HEK293 (cell line): ENCODE results near the gene ABCB11.

ENCODE experiments used
- CTCF ChIA-PET: fragments of 350-600 bp; formaldehyde crosslinking; extraction: SDS; loops from one replicate; lab custom pipeline; 2021; ENCODE audit warnings: antibody characterized with exemption; lab: Yijun Ruan, JAX
- POLR2A ChIA-PET: fragments of 300-600 bp; formaldehyde crosslinking; extraction: SDS; loops from one replicate; lab custom pipeline; 2020; ENCODE audit warnings: antibody characterized with exemption, inconsistent platforms; lab: Yijun Ruan, JAX
- H3K27ac ChIP-seq: fragments of 200-500 bp; sonication (Bioruptor generic); 2 replicates; pipeline ENCODE4 v1.5.1; 2014; ENCODE audit warnings: low read depth, low read length, control low read depth, inconsistent platforms; ENCODE audit errors: extremely low read depth
- H3K36me3 ChIP-seq, 2 experiments: fragments of 200-500 bp in 1 of 2; sonication (Bioruptor generic) in 1 of 2; 1 replicate in 1 of 2; 2 replicates in 1 of 2; pipeline ENCODE4 v1.5.1; 2014 to 2017; ENCODE audit warnings: inconsistent platforms in 2 of 2, low read length in 2 of 2; ENCODE audit not compliant: control insufficient read depth in 2 of 2, insufficient read depth in 1 of 2
- H3K4me1 ChIP-seq: fragments of 200-500 bp; sonication (Bioruptor generic); 2 replicates; pipeline ENCODE4 v1.5.1; 2014; ENCODE audit warnings: mild to moderate bottlenecking, low read length, inconsistent platforms; ENCODE audit not compliant: control insufficient read depth, insufficient read depth
- H3K4me3 ChIP-seq: 2 replicates; pipeline ENCODE4 v1.5.1; 2011; ENCODE audit warnings: low read depth, mild to moderate bottlenecking, control low read depth, low read length, moderate library complexity
- H3K9me3 ChIP-seq: fragments of 200-500 bp; sonication (Bioruptor generic); 2 replicates; pipeline ENCODE4 v1.5.1; 2014; ENCODE audit warnings: low read depth, low read length, inconsistent platforms; ENCODE audit not compliant: control insufficient read depth, insufficient read depth
- BCL6B ChIP-seq: fragments of 450-650 bp; formaldehyde crosslinking; IDR thresholded peaks from 2 replicates; pipeline ENCODE4 v1.5.1; 2017; ENCODE audit warnings: missing biosample characterization, missing genetic modification characterization
- CTCF ChIP-seq: fragments of 450-650 bp; formaldehyde crosslinking; IDR thresholded peaks from 2 replicates; pipeline ENCODE4 v1.5.1; 2016; ENCODE audit warnings: missing biosample characterization, missing genetic modification characterization
- HOXC10 ChIP-seq: sonication (generic); formaldehyde crosslinking; IDR thresholded peaks from 2 replicates; pipeline ENCODE4 v1.8.1; 2023; ENCODE audit warnings: mild to moderate bottlenecking, missing genetic modification reagents
- PRDM2 ChIP-seq: fragments of 450-650 bp; formaldehyde crosslinking; IDR thresholded peaks from 2 replicates; pipeline ENCODE4 v1.5.1; 2016; ENCODE audit warnings: missing biosample characterization, missing genetic modification characterization, borderline replicate concordance
- SCRT2 ChIP-seq: fragments of 450-650 bp; formaldehyde crosslinking; IDR thresholded peaks from 2 replicates; pipeline ENCODE4 v1.5.1; 2016; ENCODE audit warnings: missing biosample characterization, missing genetic modification characterization
- SETDB1 ChIP-seq: IDR thresholded peaks from one replicate; pipeline ENCODE4 v1.6.1; 2017; ENCODE audit warnings: mild to moderate bottlenecking, low read length, moderate library complexity, mixed read lengths; ENCODE audit not compliant: insufficient read length
- ZBTB26 ChIP-seq: fragments of 450-650 bp; formaldehyde crosslinking; optimal IDR thresholded peaks from 2 replicates; pipeline ENCODE3; 2016; ENCODE audit warnings: missing biosample characterization, mild to moderate bottlenecking, missing genetic modification characterization
- ZBTB44 ChIP-seq: fragments of 450-650 bp; IDR thresholded peaks from 2 replicates; pipeline ENCODE4 v1.5.1; 2018; ENCODE audit warnings: missing biosample characterization, mild to moderate bottlenecking, missing genetic modification characterization
- ZBTB8A ChIP-seq: fragments of 450-650 bp; formaldehyde crosslinking; IDR thresholded peaks from 2 replicates; pipeline ENCODE4 v1.5.1; 2016; ENCODE audit warnings: missing biosample characterization, missing genetic modification characterization
- ZNF26 ChIP-seq: fragments of 450-650 bp; formaldehyde crosslinking; IDR thresholded peaks from 2 replicates; pipeline ENCODE4 v1.5.1; 2016; ENCODE audit warnings: missing biosample characterization, missing genetic modification characterization
- ZNF350 ChIP-seq: fragments of 450-650 bp; formaldehyde crosslinking; IDR thresholded peaks from 2 replicates; pipeline ENCODE4 v1.5.0; 2017; ENCODE audit warnings: missing biosample characterization, mild to moderate bottlenecking, missing genetic modification characterization
- ZNF362 ChIP-seq: fragments of 450-650 bp; formaldehyde crosslinking; IDR thresholded peaks from 2 replicates; pipeline ENCODE4 v1.5.1; 2016; ENCODE audit warnings: missing biosample characterization, missing genetic modification characterization
- ZNF596 ChIP-seq: fragments of 450-650 bp; IDR thresholded peaks from 2 replicates; pipeline ENCODE4 v1.5.0; 2018; ENCODE audit warnings: missing biosample characterization, mild to moderate bottlenecking, missing genetic modification characterization, moderate library complexity
- ZNF623 ChIP-seq: fragments of 450-650 bp; formaldehyde crosslinking; IDR thresholded peaks from 2 replicates; pipeline ENCODE4 v1.5.1; 2016; ENCODE audit warnings: missing biosample characterization, missing genetic modification characterization
- ZNF654 ChIP-seq: fragments of 450-650 bp; formaldehyde crosslinking; IDR thresholded peaks from 2 replicates; pipeline ENCODE4 v1.5.1; 2016; ENCODE audit warnings: low read depth, missing biosample characterization, missing genetic modification characterization
- ZSCAN4 ChIP-seq: fragments of 450-650 bp; formaldehyde crosslinking; IDR thresholded peaks from 2 replicates; pipeline ENCODE4 v1.5.1; 2017; ENCODE audit warnings: missing biosample characterization, missing genetic modification characterization

Gene ABCB11

GRCh38 chr2:168992591-168993349, 38.4 kb downstream of the ABCB11 start (continued):
- TF ChIP-seq BCL6B, result no peak
- TF ChIP-seq ZNF623 (tag by site-specific recombination), result no peak
- no peak for TF ChIP-seq ZBTB8A (tag by site-specific recombination)
- no peak for TF ChIP-seq SETDB1
- TF ChIP-seq ZNF362 (tag by site-specific recombination), result no peak
- TF ChIP-seq ZNF596 (tag by site-specific recombination), result no peak
- TF ChIP-seq SCRT2 (tag by site-specific recombination), result no peak
- TF ChIP-seq ZNF654 (tag by site-specific recombination), result no peak
- TF ChIP-seq ZNF350, result no peak
- no peak for TF ChIP-seq ZBTB44
- TF ChIP-seq CTCF (tag by site-specific recombination), result no peak
- TF ChIP-seq HOXC10, result no peak
- TF ChIP-seq PRDM2 (tag by site-specific recombination), result no peak
- TF ChIP-seq, all 188 proteins: peak for 0

GRCh38 chr2:168992026-168992425, 39.1 kb downstream of the ABCB11 start:
- ChIA-PET POLR2A (interaction anchor here (0.5 kb wide), 1 partner anchor 841 kb away, joined by 3 read pairs; no protein-coding TSS in a partner anchor), CTCF (interaction anchor here (0.5 to 0.7 kb wide), 2 partner anchors 175 to 658 kb away, joined by 3 read pairs; no protein-coding TSS in a partner anchor)
- Histone ChIP-seq H3K27ac (no peak overlapping the region), H3K4me1 (no peaks in the 10 kb centered on the region), H3K4me3 (no peak overlapping the region), H3K9me3 (no peaks in the 10 kb centered on the region), H3K36me3 (no peaks in the 10 kb centered on the region)
- TF ChIP-seq ZBTB44 (no peak), ZNF26 (tag by site-specific recombination) (no peak), ZSCAN4 (tag by site-specific recombination) (no peak), ZBTB26 (tag by site-specific recombination) (no peak)
